ENCODE results near the gene RUNDC3A. TPM values are rescaled to one million over a fixed set of nuclear protein-coding genes. Genes with fewer than 3 reads are reported as not detected.

The RUNDC3A gene
- total RNA-seq, 1 experiment from 2014 or later: 5.2 TPM

- TF ChIP-seq CBFB (CRISPR knock-in tag; IDR thresholded peaks at IDR 0.05; ENCODE audit: low read depth) (no peak), NR2C2 (CRISPR knock-in tag; IDR thresholded peaks at IDR 0.05) (no peak), ATF1 (CRISPR knock-in tag; IDR thresholded peaks at IDR 0.05) (0 out of 2 replicates have a peak, but pooled peaks have one; percentile 27)
These were observed 47.3 kb downstream of the RUNDC3A start (continued) for GRCh38 chr17:44355642-44356099.

GRCh38 chr17:44356241-44356640 is 47.8 kb downstream of the RUNDC3A start:
- DNase-seq (ENCODE audit: low spot score) (no peak), ATAC-seq (no peak)
- H3K36me3 Mint-ChIP-seq: no peaks in the 10 kb centered on the region
- peaks cover 3% of the 10 kb centered on the region; the same call in 1 of the 2 replicates for H3K27me3 Mint-ChIP-seq (ENCODE audit: low read depth)
- no peak overlapping the region for H3K27ac Mint-ChIP-seq
- CTCF ChIA-PET: interaction anchor here (4.0 to 9.4 kb wide), 4 partner anchors 19 to 146 kb away, joined by 33 to 128 read pairs (median 62); no protein-coding TSS in a partner anchor
- no peak overlapping the region for H3K4me3 Mint-ChIP-seq
- H3K4me1 Mint-ChIP-seq: peaks cover 20% of the 10 kb centered on the region
- POLR2A ChIA-PET: no interaction called here
- no peaks in the 10 kb centered on the region for H3K9me3 Mint-ChIP-seq
- TF ChIP-seq NFATC4 (CRISPR knock-in tag; IDR thresholded peaks at IDR 0.05) (no peak), CREM (CRISPR knock-in tag; IDR thresholded peaks at IDR 0.05) (no peak), NR2C2 (CRISPR knock-in tag; IDR thresholded peaks at IDR 0.05) (no peak), ATF6 (CRISPR knock-in tag; IDR thresholded peaks at IDR 0.05) (no peak), ATF2 (CRISPR knock-in tag; IDR thresholded peaks at IDR 0.05; ENCODE audit: borderline replicate concordance, low read depth) (no peak), MAX (CRISPR knock-in tag; IDR thresholded peaks at IDR 0.05) (no peak), USF2 (CRISPR knock-in tag; IDR thresholded peaks at IDR 0.05) (no peak), ZNF263 (CRISPR knock-in tag; IDR thresholded peaks at IDR 0.05; ENCODE audit: low read depth) (no peak), ZNF317 (CRISPR knock-in tag; IDR thresholded peaks at IDR 0.05; ENCODE audit: borderline replicate concordance, low read depth) (no peak), GRHL2 (CRISPR knock-in tag; IDR thresholded peaks at IDR 0.05; ENCODE audit: insufficient replicate concordance, severe bottlenecking) (no peak), E2F5 (CRISPR knock-in tag; IDR thresholded peaks at IDR 0.05) (no peak), KAT7 (CRISPR knock-in tag; IDR thresholded peaks at IDR 0.05; ENCODE audit: borderline replicate concordance) (no peak), ZNF396 (CRISPR knock-in tag; IDR thresholded peaks at IDR 0.05; ENCODE audit: borderline replicate concordance) (no peak), NFYB (CRISPR knock-in tag; conservative IDR thresholded peaks at IDR 0.05; ENCODE audit: low read depth) (no peak), CREB1 (CRISPR knock-in tag; IDR thresholded peaks at IDR 0.05) (no peak), ZNF425 (CRISPR knock-in tag; conservative IDR thresholded peaks at IDR 0.05) (no peak), IRF1 (CRISPR knock-in tag; IDR thresholded peaks at IDR 0.05) (no peak), E2F1 (CRISPR knock-in tag; IDR thresholded peaks at IDR 0.05) (no peak)

All from WTC11 (cell line).